Measurements from ENCODE around the gene DTNBP1. TPM values are rescaled to one million over a fixed set of nuclear protein-coding genes. Genes with fewer than 3 reads are reported as not detected.
A peak's percentile ranks its signal among the peaks of the same experiment; 100 is the strongest.

Gene DTNBP1
- total RNA-seq, 1 experiment from 2014 or later: 13.5 TPM

DNA sequence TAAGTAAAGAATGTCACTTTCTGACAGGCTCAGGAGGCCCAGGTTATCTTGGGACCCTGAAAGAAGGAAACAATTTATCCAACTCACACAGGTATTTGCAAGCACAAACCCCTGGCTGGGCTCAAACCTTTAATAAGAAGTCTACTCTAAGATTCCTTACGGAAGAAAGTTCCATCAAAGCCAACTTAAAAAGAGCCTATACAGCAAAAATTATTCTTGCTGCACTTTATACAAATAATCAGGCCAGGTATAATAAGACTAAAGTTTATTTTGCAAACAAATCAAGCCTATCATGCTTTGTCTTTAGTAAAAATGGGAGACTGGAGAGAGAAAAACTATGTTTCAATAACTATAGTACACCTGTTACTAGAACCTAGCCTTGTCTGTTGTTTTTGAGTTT lies 102.1 kb downstream of the DTNBP1 start:
- ChIA-PET POLR2A (interaction anchor here (0.6 kb wide), 1 partner anchor 182 kb away, joined by 3 read pairs; no protein-coding TSS in a partner anchor), CTCF (no interaction called here)
- H3K4me3 Mint-ChIP-seq (ENCODE audit: unreplicated experiment): no peak overlapping the region
- no peaks in the 10 kb centered on the region for H3K4me1 Mint-ChIP-seq (ENCODE audit: insufficient read depth, unreplicated experiment)
- H3K27me3 Mint-ChIP-seq (ENCODE audit: insufficient read depth, unreplicated experiment): no peaks in the 10 kb centered on the region
- no peak overlapping the region for H3K27ac Mint-ChIP-seq (ENCODE audit: low read depth, unreplicated experiment)
- no peak for TF ChIP-seq CTCF (IDR thresholded peaks at IDR 0.05; ENCODE audit: unreplicated experiment)
- DNase-seq (ENCODE audit: unreplicated experiment): no peak
- H3K36me3 Mint-ChIP-seq (ENCODE audit: insufficient read depth, unreplicated experiment): peaks cover 7% of the 10 kb centered on the region
- H3K9me3 Mint-ChIP-seq (ENCODE audit: unreplicated experiment): no peaks in the 10 kb centered on the region
- BruUV-seq (replicated peaks): no TSS peak
- intact Hi-C loops (cut with micrococcal nuclease): no loop called here

DNA sequence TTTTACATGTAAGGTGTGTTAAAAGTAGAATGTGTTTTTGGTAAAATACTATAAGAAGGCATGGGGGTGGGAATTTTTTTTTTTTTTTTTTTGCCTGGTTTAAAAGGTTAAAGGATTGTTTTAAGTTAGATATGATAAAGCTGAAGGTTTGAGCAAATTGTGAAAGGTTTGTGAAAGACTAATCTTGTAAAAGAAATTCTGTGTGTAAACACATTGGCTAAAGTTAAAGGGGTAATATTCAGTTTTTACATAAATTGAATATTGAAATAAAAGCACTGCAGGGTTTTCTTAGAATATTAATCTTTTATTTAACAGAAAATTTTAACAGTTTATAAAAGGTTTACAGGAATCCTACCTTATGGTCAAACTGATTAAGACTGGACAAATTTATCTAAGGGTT lies 105.7 kb downstream of the DTNBP1 start:
- Mint-ChIP-seq H3K27ac (ENCODE audit: low read depth, unreplicated experiment) (no peak overlapping the region), H3K4me1 (ENCODE audit: insufficient read depth, unreplicated experiment) (no peaks in the 10 kb centered on the region), H3K27me3 (ENCODE audit: insufficient read depth, unreplicated experiment) (no peaks in the 10 kb centered on the region), H3K4me3 (ENCODE audit: unreplicated experiment) (no peak overlapping the region), H3K9me3 (ENCODE audit: unreplicated experiment) (no peaks in the 10 kb centered on the region), H3K36me3 (ENCODE audit: insufficient read depth, unreplicated experiment) (peaks cover 7% of the 10 kb centered on the region)
- ChIA-PET CTCF (interaction anchor here (0.7 kb wide), 1 partner anchor 1388 kb away, joined by 4 read pairs; no protein-coding TSS in a partner anchor), POLR2A (no interaction called here)
- BruUV-seq (replicated peaks): no TSS peak
- TF ChIP-seq CTCF (IDR thresholded peaks at IDR 0.05; ENCODE audit: unreplicated experiment): no peak
- DNase-seq (ENCODE audit: unreplicated experiment): no peak
- intact Hi-C loops (cut with micrococcal nuclease): no loop called here

GRCh38 chr6:15556711-15557110 lies 106.1 kb downstream of the DTNBP1 start:
- no peak for TF ChIP-seq CTCF (IDR thresholded peaks at IDR 0.05; ENCODE audit: unreplicated experiment)
- no peak for DNase-seq (ENCODE audit: unreplicated experiment)
- H3K27me3 Mint-ChIP-seq (ENCODE audit: insufficient read depth, unreplicated experiment): no peaks in the 10 kb centered on the region
- H3K4me1 Mint-ChIP-seq (ENCODE audit: insufficient read depth, unreplicated experiment): no peaks in the 10 kb centered on the region
- no peaks in the 10 kb centered on the region for H3K9me3 Mint-ChIP-seq (ENCODE audit: unreplicated experiment)
- H3K36me3 Mint-ChIP-seq (ENCODE audit: insufficient read depth, unreplicated experiment): peaks cover 7% of the 10 kb centered on the region
- CTCF ChIA-PET: interaction anchor here (0.6 to 0.7 kb wide), 3 partner anchors 1341 to 1387 kb away, joined by 3 to 4 read pairs (median 4); no protein-coding TSS in a partner anchor
- no peak overlapping the region for H3K27ac Mint-ChIP-seq (ENCODE audit: low read depth, unreplicated experiment)
- no peak overlapping the region for H3K4me3 Mint-ChIP-seq (ENCODE audit: unreplicated experiment)
- intact Hi-C loops (cut with micrococcal nuclease): no loop called here
- BruUV-seq (replicated peaks): no TSS peak
- POLR2A ChIA-PET: no interaction called here

DNA sequence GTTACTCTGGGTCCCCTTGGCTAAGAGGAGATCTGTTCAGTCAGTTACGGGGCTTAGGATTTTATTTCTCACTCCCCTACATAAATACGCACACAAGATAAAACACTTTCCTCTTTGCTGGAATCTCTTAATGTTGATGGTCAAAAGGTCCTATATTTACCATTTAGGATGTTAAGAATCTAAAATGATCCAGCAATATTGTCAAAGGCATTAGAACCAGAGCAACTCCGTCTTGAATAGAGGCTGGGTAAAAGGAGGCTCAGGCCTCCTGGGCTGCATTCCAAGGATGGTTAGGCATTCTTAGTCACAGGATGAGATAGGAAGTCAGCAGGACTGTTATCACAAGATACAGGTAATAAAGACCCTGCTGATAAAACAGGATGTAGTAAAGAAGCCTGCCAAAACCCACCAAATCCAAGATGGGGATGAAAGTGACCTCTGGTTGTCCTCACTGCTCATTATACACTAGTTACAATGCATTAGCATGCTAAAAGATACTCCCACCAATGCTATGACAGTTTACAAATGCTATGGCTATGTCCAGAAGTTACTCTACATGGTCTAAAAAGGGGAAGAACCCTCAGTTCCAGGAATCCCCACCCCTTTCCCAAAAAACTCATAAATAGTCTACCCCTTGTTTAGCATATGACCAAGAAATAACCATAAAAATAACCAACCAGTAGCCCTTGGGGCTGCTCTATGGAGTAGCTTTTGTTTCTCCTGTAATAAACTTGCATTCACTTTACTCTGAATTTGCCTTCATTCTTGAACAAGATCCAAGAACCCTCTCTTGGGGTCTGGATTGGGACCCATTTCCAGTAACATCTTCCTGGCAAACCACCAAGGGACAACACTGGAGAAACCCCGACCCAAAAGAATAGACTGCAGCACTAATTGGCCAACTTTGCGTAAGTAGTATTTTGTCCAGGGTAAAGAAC lies 107.5 kb downstream of the DTNBP1 start:
- no peak overlapping the region for H3K4me3 Mint-ChIP-seq (ENCODE audit: unreplicated experiment)
- no peaks in the 10 kb centered on the region for H3K27me3 Mint-ChIP-seq (ENCODE audit: insufficient read depth, unreplicated experiment)
- H3K4me1 Mint-ChIP-seq (ENCODE audit: insufficient read depth, unreplicated experiment): no peaks in the 10 kb centered on the region
- peak overlapping the region; percentile 28 for H3K27ac Mint-ChIP-seq (ENCODE audit: low read depth, unreplicated experiment)
- H3K36me3 Mint-ChIP-seq (ENCODE audit: insufficient read depth, unreplicated experiment): peaks cover 7% of the 10 kb centered on the region
- no peak for DNase-seq (ENCODE audit: unreplicated experiment)
- intact Hi-C loops (cut with micrococcal nuclease): no loop called here
- TF ChIP-seq CTCF (IDR thresholded peaks at IDR 0.05; ENCODE audit: unreplicated experiment): no peak
- ChIA-PET CTCF (no interaction called here), POLR2A (no interaction called here)
- no peaks in the 10 kb centered on the region for H3K9me3 Mint-ChIP-seq (ENCODE audit: unreplicated experiment)
- no TSS peak for BruUV-seq (replicated peaks)
